ENCODE measurements around the gene DUSP12.

- TF ChIP-seq, protein P1, sequence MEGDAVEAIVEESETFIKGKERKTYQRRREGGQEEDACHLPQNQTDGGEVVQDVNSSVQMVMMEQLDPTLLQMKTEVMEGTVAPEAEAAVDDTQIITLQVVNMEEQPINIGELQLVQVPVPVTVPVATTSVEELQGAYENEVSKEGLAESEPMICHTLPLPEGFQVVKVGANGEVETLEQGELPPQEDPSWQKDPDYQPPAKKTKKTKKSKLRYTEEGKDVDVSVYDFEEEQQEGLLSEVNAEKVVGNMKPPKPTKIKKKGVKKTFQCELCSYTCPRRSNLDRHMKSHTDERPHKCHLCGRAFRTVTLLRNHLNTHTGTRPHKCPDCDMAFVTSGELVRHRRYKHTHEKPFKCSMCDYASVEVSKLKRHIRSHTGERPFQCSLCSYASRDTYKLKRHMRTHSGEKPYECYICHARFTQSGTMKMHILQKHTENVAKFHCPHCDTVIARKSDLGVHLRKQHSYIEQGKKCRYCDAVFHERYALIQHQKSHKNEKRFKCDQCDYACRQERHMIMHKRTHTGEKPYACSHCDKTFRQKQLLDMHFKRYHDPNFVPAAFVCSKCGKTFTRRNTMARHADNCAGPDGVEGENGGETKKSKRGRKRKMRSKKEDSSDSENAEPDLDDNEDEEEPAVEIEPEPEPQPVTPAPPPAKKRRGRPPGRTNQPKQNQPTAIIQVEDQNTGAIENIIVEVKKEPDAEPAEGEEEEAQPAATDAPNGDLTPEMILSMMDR (IDR thresholded peaks at IDR 0.05; ENCODE audit: low read depth, low read length) = no peak
- TF ChIP-seq EZH2phosphoT487 (IDR thresholded peaks at IDR 0.05; ENCODE audit: low read depth) = no peak
Measured at GRCh38 chr1:161722406-161722805, 27.2 kb upstream of the DUSP12 start.
